ENCODE data around the gene KLB.

DNA sequence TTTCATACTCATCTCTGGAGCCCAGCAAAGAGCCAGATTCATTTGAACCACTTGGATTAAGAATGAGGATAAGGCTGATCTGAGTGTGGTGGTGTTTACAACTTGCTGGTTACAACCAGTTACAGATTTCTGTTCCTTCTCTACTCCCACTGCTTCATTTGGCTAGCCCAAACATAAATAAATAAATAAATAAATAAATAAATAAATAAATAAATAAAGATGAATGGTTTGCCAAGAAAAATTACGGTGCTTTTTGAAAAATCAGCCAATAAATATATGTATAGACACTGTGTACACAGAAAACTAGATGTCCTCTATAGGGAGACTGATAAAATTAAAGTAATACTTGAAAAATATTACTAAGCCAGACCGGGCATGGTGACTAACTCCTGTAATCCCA lies 34.9 kb downstream of the KLB start:
- TF ChIP-seq, protein P1, sequence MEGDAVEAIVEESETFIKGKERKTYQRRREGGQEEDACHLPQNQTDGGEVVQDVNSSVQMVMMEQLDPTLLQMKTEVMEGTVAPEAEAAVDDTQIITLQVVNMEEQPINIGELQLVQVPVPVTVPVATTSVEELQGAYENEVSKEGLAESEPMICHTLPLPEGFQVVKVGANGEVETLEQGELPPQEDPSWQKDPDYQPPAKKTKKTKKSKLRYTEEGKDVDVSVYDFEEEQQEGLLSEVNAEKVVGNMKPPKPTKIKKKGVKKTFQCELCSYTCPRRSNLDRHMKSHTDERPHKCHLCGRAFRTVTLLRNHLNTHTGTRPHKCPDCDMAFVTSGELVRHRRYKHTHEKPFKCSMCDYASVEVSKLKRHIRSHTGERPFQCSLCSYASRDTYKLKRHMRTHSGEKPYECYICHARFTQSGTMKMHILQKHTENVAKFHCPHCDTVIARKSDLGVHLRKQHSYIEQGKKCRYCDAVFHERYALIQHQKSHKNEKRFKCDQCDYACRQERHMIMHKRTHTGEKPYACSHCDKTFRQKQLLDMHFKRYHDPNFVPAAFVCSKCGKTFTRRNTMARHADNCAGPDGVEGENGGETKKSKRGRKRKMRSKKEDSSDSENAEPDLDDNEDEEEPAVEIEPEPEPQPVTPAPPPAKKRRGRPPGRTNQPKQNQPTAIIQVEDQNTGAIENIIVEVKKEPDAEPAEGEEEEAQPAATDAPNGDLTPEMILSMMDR (IDR thresholded peaks at IDR 0.05), result no peak
- TF ChIP-seq POLR2A (IDR thresholded peaks at IDR 0.05) (no peak), POLR2AphosphoS5 (IDR thresholded peaks at IDR 0.05) (no peak)

Measured in sigmoid colon (tissue), 4 donors.